Retinal pigment epithelial cell (primary cell): ENCODE results near the gene CMTM8.

Experiments used
- DNase-seq: peaks from one replicate; pipeline ENCODE4 v3.0.0-alpha.2; 2010; ENCODE audit warnings: low read depth
- H3K4me3 ChIP-seq: 2 replicates; pipeline ENCODE4 v1.5.1; 2011; ENCODE audit warnings: mild to moderate bottlenecking, low read length, control low read depth, moderate library complexity
- TF ChIP-seq, protein P1 (sequence below): conservative IDR thresholded peaks from 2 replicates; pipeline ENCODE4 v1.5.1; 2011; ENCODE audit warnings: low read depth, low read length, control low read depth, inconsistent platforms

Gene CMTM8

DNA sequence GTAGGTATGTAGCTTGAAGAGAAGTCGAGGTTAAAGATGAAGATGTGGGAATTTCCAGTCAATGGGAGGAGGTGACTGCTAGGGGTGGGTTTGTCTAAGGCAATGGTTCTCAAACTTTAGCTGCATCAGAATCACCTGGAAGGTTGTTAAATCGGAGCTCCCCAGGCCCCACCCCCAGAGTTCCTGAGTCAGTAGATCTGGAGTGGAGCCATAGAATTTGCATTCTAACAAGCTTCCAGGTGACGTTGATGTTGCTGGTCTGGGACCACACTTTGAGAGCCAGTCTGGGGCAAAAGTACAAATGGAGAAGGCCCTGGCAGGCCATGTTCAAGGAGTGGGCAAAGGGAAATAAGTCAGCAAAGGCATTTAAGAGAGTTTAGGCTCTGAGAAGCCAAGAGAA is 69.1 kb downstream of the CMTM8 start:
- no peak for DNase-seq
- TF ChIP-seq, protein P1, sequence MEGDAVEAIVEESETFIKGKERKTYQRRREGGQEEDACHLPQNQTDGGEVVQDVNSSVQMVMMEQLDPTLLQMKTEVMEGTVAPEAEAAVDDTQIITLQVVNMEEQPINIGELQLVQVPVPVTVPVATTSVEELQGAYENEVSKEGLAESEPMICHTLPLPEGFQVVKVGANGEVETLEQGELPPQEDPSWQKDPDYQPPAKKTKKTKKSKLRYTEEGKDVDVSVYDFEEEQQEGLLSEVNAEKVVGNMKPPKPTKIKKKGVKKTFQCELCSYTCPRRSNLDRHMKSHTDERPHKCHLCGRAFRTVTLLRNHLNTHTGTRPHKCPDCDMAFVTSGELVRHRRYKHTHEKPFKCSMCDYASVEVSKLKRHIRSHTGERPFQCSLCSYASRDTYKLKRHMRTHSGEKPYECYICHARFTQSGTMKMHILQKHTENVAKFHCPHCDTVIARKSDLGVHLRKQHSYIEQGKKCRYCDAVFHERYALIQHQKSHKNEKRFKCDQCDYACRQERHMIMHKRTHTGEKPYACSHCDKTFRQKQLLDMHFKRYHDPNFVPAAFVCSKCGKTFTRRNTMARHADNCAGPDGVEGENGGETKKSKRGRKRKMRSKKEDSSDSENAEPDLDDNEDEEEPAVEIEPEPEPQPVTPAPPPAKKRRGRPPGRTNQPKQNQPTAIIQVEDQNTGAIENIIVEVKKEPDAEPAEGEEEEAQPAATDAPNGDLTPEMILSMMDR = no peak
- no peak overlapping the region for H3K4me3 ChIP-seq

DNA sequence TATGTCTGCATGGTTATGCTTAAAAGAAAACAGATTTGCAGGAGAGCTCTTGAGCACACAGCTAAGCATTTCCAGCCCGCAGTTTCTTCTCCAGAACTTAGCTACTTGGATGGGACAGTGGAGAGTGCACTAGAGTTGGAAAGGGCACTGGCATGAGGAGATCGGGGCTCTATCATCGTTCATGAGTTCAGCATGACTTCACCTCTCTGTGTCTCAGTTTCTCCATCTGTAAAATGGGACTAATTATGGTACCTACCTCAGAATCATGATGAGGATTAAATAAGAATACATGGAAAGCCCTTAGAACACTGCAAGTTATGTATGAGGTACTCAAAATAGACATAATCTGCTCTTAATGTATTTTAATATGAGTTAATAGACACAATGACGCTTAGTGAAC is 69.9 kb downstream of the CMTM8 start:
- DNase-seq = no peak
- TF ChIP-seq, protein P1 = no peak
- no peak overlapping the region for H3K4me3 ChIP-seq

DNA sequence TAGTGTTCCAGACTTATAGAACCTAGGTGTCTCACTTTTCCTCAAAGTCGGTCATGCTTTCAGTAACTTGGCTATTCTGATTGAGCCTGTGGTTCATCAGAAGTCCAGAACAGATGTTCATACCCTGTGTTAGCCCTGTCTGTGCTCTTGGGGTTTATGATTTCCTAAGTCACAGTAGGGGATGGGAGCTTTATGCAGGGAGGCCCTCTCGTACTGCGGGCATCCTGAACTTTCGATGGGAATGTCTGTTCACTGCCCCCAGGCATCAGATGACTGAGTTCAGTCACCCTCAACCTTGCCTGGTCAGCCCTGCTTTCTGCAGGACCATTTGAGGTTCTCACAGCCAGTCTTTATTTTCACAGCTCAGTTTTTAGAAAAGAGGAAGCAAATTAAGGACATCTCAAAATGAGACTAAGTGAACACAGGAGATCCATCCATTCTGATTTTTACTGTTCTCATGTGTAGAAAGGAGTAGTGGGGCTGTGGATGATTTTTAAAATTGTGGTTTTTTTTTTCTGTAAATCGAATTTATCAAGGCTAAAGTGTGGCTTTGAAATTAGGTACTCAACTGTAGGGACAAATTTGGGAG is 71.3 kb downstream of the CMTM8 start:
- TF ChIP-seq, protein P1 = no peak
- DNase-seq = no peak
- no peak overlapping the region for H3K4me3 ChIP-seq

DNA sequence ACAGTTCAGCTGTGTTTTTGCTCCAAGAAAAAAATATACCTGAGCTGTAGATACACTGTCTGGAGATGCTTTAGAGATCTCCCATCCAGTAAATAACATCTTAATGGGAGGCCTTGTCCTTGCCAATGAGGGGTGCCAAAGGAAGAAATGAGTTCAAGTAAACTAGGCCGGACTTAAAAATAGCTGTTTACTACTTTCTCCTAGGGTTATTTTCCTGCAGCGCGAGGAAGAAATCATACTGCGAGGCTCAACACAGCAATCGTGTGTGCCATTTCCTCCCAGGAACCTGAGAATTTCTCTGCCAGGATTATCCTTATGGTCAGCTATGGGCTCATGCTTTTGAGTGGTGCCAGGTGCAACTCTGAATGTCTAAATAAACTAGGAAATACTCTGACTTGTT is 71.9 kb downstream of the CMTM8 start:
- no peak overlapping the region for H3K4me3 ChIP-seq
- no peak for DNase-seq
- TF ChIP-seq, protein P1 = no peak

DNA sequence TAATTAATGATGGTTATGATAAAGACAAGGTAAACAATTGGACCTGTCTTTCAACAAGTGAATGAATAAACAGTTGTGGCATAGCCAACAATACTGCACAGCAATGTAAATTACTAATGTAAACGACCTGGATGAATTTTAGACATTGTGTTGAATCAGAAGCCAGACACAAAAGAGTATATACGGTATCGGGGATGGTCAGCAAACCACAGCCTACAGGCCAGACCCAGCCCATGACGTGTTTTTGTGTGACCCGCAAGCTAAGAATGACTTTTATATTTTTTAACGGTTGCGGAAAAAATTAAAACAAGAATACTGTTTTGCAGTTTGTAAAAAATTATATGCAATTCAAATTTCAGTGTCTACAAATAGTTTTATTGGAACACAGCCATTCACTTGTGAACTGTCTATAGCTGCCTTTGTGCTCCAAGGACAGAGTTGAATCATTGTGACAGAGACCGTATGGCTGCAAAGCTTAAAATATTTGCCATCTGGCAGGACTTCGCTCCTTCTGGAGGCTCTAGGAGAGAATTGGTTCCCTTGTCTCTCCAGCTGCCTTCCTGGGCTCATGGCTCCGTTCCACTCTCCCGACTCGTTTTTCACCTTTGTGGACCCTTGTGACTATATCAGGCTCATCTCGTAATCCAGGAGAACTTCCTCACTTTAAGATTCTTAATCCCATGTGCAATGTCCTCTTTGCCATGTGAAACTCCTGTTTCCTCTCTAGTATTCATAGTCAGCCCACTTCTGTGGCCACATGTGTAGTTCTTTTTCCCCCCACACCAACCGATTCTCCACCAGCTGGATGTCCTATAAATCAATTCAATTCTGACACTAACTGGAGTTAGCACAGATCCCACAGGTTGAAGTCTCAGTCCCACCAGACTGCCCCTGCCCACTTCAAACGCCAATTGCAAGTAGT is 72.7 kb downstream of the CMTM8 start:
- TF ChIP-seq, protein P1 = no peak
- no peak for DNase-seq
- H3K4me3 ChIP-seq = no peak overlapping the region

DNA sequence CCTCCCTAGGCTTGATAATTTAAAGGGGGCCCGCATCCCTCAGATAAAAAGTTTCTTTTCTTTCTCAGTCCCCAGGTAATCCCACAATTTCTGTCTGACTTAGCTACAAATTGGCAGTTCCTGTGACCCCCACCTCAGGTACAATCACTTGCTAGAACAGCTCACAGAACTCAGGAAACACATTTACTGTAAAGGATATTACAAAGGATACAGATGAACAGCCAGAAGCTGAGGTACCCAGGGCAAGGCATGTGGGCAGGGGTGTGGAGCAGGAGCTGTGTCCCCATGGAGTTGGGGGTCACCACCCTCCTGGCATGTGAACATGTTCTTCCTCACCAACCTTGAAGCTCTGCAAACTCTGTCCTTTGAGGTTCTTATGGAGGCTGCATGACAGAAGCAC is 73.8 kb downstream of the CMTM8 start:
- TF ChIP-seq, protein P1 = no peak
- no peak for DNase-seq
- H3K4me3 ChIP-seq = no peak overlapping the region

DNA sequence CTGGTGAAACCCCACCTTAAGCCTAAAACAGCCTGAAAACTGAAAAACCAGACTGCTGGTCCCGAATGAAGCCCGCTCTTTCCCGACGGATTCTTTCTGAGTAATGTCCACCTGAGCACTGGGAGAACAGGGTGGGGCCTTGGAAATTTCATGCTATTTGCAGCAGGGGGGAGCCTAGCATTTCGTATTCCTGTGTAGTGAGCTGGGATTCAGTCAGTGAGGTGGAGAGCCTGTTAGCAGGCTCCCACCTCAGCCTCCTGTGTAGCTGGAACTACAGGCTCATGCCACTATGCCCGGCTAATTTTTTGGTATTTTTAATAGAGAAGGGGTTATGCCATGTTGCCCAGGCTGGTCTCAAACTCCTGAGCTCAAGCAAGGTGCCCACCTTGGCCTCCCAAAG is 74.7 kb downstream of the CMTM8 start:
- no peak overlapping the region for H3K4me3 ChIP-seq
- no peak for DNase-seq
- TF ChIP-seq, protein P1 = no peak
